Panc1 (cell line): ENCODE results near the gene PTGDS. TPM values are rescaled to one million over a fixed set of nuclear protein-coding genes. Genes with fewer than 3 reads are reported as not detected.

Experiments used
- ATAC-seq: fragments of 200-7000 bp; cut with Tn5 transposase; 2 replicates; pipeline ENCODE4 v1.9.1; 2020; ENCODE audit warnings: mild to moderate bottlenecking, moderate library complexity
- BruUV-seq: library from RNA; stranded (reverse); fragments of 400-500 nt; replicated peaks from 2 replicates; lab custom pipeline; 2021; lab: Mats Ljungman, UMichigan
- CTCF ChIA-PET: fragments of 300-600 bp; sonication (Branson Sonifier 250); formaldehyde crosslinking; loops from one replicate; lab custom pipeline; 2022; ENCODE audit warnings: antibody characterized with exemption; lab: Charles Lee
- POLR2A ChIA-PET: fragments of 300-600 bp; sonication (Branson Sonifier 250); formaldehyde crosslinking; loops from one replicate; lab custom pipeline; 2022; ENCODE audit warnings: antibody characterized with exemption; lab: Charles Lee
- DNase-seq: peaks from one replicate; pipeline ENCODE4 v3.0.0-alpha.2; 2010; ENCODE audit warnings: low read depth, low spot score
- H3K27ac ChIP-seq: 2 replicates; pipeline ENCODE4 v1.5.1; 2011; ENCODE audit warnings: mild to moderate bottlenecking, low read length, inconsistent platforms
- H3K27me3 ChIP-seq: fragments of 200-500 bp; sonication (Bioruptor generic); 2 replicates; pipeline ENCODE4 v1.6.0; 2014; ENCODE audit warnings: low read length, inconsistent platforms; ENCODE audit not compliant: control insufficient read depth, insufficient read depth
- H3K36me3 ChIP-seq: fragments of 200-500 bp; sonication (Bioruptor generic); 2 replicates; pipeline ENCODE4 v1.5.1; 2014; ENCODE audit warnings: inconsistent platforms, mild to moderate bottlenecking, low read length, moderate library complexity; ENCODE audit not compliant: control insufficient read depth, insufficient read depth
- H3K4me1 ChIP-seq: 2 replicates; pipeline ENCODE4 v1.5.1; 2011; ENCODE audit warnings: inconsistent platforms, mild to moderate bottlenecking, low read length, moderate library complexity; ENCODE audit not compliant: control insufficient read depth, insufficient read depth
- H3K4me3 ChIP-seq, 2 experiments: 2 replicates each; pipeline ENCODE4 v1.5.1; 2011 to 2012; ENCODE audit warnings: low read depth in 2 of 2, low read length in 2 of 2, mild to moderate bottlenecking in 2 of 2, inconsistent platforms in 1 of 2, moderate library complexity in 1 of 2
- H3K9me3 ChIP-seq: fragments of 200-500 bp; sonication (Bioruptor generic); 2 replicates; pipeline ENCODE4 v1.5.1; 2014; ENCODE audit warnings: low read depth, mild to moderate bottlenecking, inconsistent platforms, low read length, moderate library complexity; ENCODE audit not compliant: control insufficient read depth, insufficient read depth
- CTCF ChIP-seq: fragments of 450-650 bp; IDR thresholded peaks from 2 replicates; pipeline ENCODE4 v1.5.1; 2017; ENCODE audit warnings: mild to moderate bottlenecking
- POLR2AphosphoS5 ChIP-seq: IDR thresholded peaks from 2 replicates; pipeline ENCODE4 v1.6.1; 2012; ENCODE audit warnings: mild to moderate bottlenecking, low read depth, low read length, moderate library complexity
- SIN3A ChIP-seq: IDR thresholded peaks from 2 replicates; pipeline ENCODE4 v1.6.1; 2012; ENCODE audit warnings: low read depth, mild to moderate bottlenecking, low read length, moderate library complexity, borderline replicate concordance; ENCODE audit not compliant: insufficient read depth
- TCF7L2 ChIP-seq: IDR thresholded peaks from 2 replicates; pipeline ENCODE4 v1.6.1; 2011; ENCODE audit warnings: mild to moderate bottlenecking, low read depth, low read length, inconsistent platforms
- in situ Hi-C: cut with HindIII; loops from 2 replicates; pipeline ENCODE4 v1.10.0; 2016; ENCODE audit warnings: low sequenced_read_pairs, low pct_unique_long_range_greater_than_20kb
- intact Hi-C: fragments of 100-400 bp; cut with micrococcal nuclease; formaldehyde crosslinking; loops from one replicate; pipeline ENCODE4 v1.10.0; 2022; ENCODE audit not compliant: unreplicated experiment
- total RNA-seq: library from RNA; stranded (reverse); gene quantifications from one replicate; pipeline ENCODE4 v1.2.1, GENCODE V29; 2021; ENCODE audit not compliant: unreplicated experiment
- TF ChIP-seq, protein P1 (sequence below), 2 experiments: IDR thresholded peaks; 2 replicates each; pipeline ENCODE4 v1.6.1; 2011 to 2012; ENCODE audit warnings: low read depth in 2 of 2, control low read depth in 1 of 2, low read length in 1 of 2, mild to moderate bottlenecking in 1 of 2, moderate library complexity in 1 of 2; ENCODE audit not compliant: insufficient read depth in 1 of 2

The PTGDS gene
- total RNA-seq, 1 experiment from 2014 or later, result 13.7 TPM

GRCh38 chr9:136969150-136969549 lies 8.2 kb upstream of the PTGDS start:
- Histone ChIP-seq H3K4me3 (no peak overlapping the region), H3K27me3 (no peaks in the 10 kb centered on the region), H3K27ac (no peak overlapping the region), H3K9me3 (no peaks in the 10 kb centered on the region), H3K4me1 (peaks cover 5% of the 10 kb centered on the region; the same call in 1 of the 2 replicates), H3K36me3 (no peaks in the 10 kb centered on the region)
- no peak for ATAC-seq
- BruUV-seq, result no TSS peak
- intact Hi-C loops (no loop called here), in situ Hi-C loops (no loop called here)
- no peak for DNase-seq
- POLR2A ChIA-PET, result no interaction called here
- CTCF ChIA-PET, result no interaction called here
- TF ChIP-seq, protein P1, sequence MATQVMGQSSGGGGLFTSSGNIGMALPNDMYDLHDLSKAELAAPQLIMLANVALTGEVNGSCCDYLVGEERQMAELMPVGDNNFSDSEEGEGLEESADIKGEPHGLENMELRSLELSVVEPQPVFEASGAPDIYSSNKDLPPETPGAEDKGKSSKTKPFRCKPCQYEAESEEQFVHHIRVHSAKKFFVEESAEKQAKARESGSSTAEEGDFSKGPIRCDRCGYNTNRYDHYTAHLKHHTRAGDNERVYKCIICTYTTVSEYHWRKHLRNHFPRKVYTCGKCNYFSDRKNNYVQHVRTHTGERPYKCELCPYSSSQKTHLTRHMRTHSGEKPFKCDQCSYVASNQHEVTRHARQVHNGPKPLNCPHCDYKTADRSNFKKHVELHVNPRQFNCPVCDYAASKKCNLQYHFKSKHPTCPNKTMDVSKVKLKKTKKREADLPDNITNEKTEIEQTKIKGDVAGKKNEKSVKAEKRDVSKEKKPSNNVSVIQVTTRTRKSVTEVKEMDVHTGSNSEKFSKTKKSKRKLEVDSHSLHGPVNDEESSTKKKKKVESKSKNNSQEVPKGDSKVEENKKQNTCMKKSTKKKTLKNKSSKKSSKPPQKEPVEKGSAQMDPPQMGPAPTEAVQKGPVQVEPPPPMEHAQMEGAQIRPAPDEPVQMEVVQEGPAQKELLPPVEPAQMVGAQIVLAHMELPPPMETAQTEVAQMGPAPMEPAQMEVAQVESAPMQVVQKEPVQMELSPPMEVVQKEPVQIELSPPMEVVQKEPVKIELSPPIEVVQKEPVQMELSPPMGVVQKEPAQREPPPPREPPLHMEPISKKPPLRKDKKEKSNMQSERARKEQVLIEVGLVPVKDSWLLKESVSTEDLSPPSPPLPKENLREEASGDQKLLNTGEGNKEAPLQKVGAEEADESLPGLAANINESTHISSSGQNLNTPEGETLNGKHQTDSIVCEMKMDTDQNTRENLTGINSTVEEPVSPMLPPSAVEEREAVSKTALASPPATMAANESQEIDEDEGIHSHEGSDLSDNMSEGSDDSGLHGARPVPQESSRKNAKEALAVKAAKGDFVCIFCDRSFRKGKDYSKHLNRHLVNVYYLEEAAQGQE (IDR thresholded peaks at IDR 0.05; ENCODE audit: insufficient read depth in 1 of 2, low read depth in 2 of 2, low read length in 1 of 2), result no peak
- TF ChIP-seq SIN3A (no peak), TCF7L2 (no peak), CTCF (no peak), POLR2AphosphoS5 (no peak)

DNA sequence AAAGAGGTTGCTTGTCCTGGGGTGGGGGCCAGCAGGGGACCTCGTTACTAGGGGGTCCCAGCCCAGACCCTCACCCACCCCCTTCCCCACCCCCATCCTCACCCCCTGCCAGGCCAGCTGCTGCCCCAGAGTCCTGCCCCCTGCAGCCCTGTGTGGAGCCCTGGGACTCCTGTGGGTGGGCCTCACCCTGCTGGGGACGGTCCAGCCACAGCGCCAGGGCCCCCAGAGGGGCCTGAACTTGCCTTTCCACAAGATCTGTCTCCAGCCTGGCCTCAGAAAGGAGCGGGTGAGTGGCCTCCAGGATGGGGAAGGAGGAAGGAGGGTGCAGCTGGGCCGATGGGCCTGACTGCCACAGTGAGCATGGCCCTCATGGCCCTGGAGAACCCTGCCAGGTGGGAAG lies 7.5 kb upstream of the PTGDS start:
- peak; percentile 22; the same call in 1 of the 2 replicates for ATAC-seq

GRCh38 chr9:136970361-136970760 lies 6.9 kb upstream of the PTGDS start:
- Histone ChIP-seq H3K4me3 (no peak overlapping the region), H3K9me3 (no peaks in the 10 kb centered on the region), H3K27ac (no peak overlapping the region), H3K4me1 (no peaks in the 10 kb centered on the region), H3K27me3 (no peaks in the 10 kb centered on the region), H3K36me3 (no peaks in the 10 kb centered on the region)
- TF ChIP-seq CTCF, result no peak
- TF ChIP-seq, protein P1 (IDR thresholded peaks at IDR 0.05; ENCODE audit: insufficient read depth in 1 of 2, low read depth in 2 of 2, low read length in 1 of 2), result no peak
- no peak for TF ChIP-seq TCF7L2
- no peak for DNase-seq
- ChIA-PET CTCF (no interaction called here), POLR2A (no interaction called here)
- BruUV-seq, result no TSS peak
- intact Hi-C loops, result no loop called here
- in situ Hi-C loops, result no loop called here
- ATAC-seq, result no peak

More for the DNA sequence above, 7.5 kb upstream of the PTGDS start:
- H3K4me1 ChIP-seq, result peaks cover under 1% of the 10 kb centered on the region; the same call in 1 of the 2 replicates
- H3K27ac ChIP-seq, result no peak overlapping the region
- no peaks in the 10 kb centered on the region for H3K36me3 ChIP-seq
- CTCF ChIA-PET, result no interaction called here
- no peaks in the 10 kb centered on the region for H3K9me3 ChIP-seq
- TF ChIP-seq SIN3A, result no peak
- TF ChIP-seq TCF7L2, result no peak
- no peak for DNase-seq
- H3K27me3 ChIP-seq, result no peaks in the 10 kb centered on the region
- H3K4me3 ChIP-seq, result no peak overlapping the region
- POLR2A ChIA-PET, result no interaction called here
- no TSS peak for BruUV-seq
- intact Hi-C loops, result no loop called here
- in situ Hi-C loops, result no loop called here
